ENCODE measurements around the gene MYH10. TPM values are rescaled to one million over a fixed set of nuclear protein-coding genes. Genes with fewer than 3 reads are reported as not detected.
A peak's percentile ranks its signal among the peaks of the same experiment; 100 is the strongest.

The MYH10 gene
- total RNA-seq, 2 donors from 2014 or later, result 251 to 257 TPM

GRCh38 chr17:8465759-8466158 is 164.8 kb downstream of the MYH10 start:
- Mint-ChIP-seq H3K27ac (peak overlapping the region; percentile 16), H3K4me3 (no peak overlapping the region), H3K27me3 (ENCODE audit: insufficient read depth) (no peaks in the 10 kb centered on the region), H3K36me3 (ENCODE audit: low read depth) (peaks cover 35% of the 10 kb centered on the region), H3K9me3 (no peaks in the 10 kb centered on the region), H3K4me1 (peaks cover 2% of the 10 kb centered on the region)
- no peak overlapping the region for H3K27ac ChIP-seq (ENCODE audit: low read depth, low read length)
- TF ChIP-seq CTCF (conservative IDR thresholded peaks at IDR 0.05), result no peak
- 91 to 92% methylated on average over 6 to 12 of the region's 12 CpGs for WGBS, 2 experiments (ENCODE audit: insufficient coverage in 1 of 2, insufficient read length in 1 of 2)
- no peaks in the 10 kb centered on the region for H3K27me3 ChIP-seq (ENCODE audit: control insufficient read depth, insufficient read depth, low read length, poor library complexity, severe bottlenecking)
- no peak overlapping the region for H3K9ac ChIP-seq (ENCODE audit: extremely low read depth, low read length, poor library complexity, severe bottlenecking)
- peak; percentile 49 for DNase-seq
- no peaks in the 10 kb centered on the region for H3K4me1 ChIP-seq (ENCODE audit: control insufficient read depth, insufficient read depth, low read length)
- H3K9me3 ChIP-seq (ENCODE audit: control insufficient read depth, low read length), result no peaks in the 10 kb centered on the region
- no peak overlapping the region for H3K4me3 ChIP-seq (ENCODE audit: low read length)
- H3K36me3 ChIP-seq (ENCODE audit: control insufficient read depth, insufficient read depth, low read length), result peaks cover 89% of the 10 kb centered on the region

GRCh38 chr17:8465356-8465755 is 165.2 kb downstream of the MYH10 start:
- peak overlapping the region; percentile 16 for H3K27ac Mint-ChIP-seq
- H3K9ac ChIP-seq (ENCODE audit: extremely low read depth, low read length, poor library complexity, severe bottlenecking), result no peak overlapping the region
- no peak overlapping the region for H3K27ac ChIP-seq (ENCODE audit: low read depth, low read length)

GRCh38 chr17:8464941-8465340 is 165.6 kb downstream of the MYH10 start:
- Histone ChIP-seq H3K27me3 (ENCODE audit: control insufficient read depth, insufficient read depth, low read length, poor library complexity, severe bottlenecking) (no peaks in the 10 kb centered on the region), H3K4me1 (ENCODE audit: control insufficient read depth, insufficient read depth, low read length) (no peaks in the 10 kb centered on the region), H3K27ac (ENCODE audit: low read depth, low read length) (no peak overlapping the region), H3K4me3 (ENCODE audit: low read length) (no peak overlapping the region), H3K9ac (ENCODE audit: extremely low read depth, low read length, poor library complexity, severe bottlenecking) (no peak overlapping the region), H3K9me3 (ENCODE audit: control insufficient read depth, low read length) (no peaks in the 10 kb centered on the region), H3K36me3 (ENCODE audit: control insufficient read depth, insufficient read depth, low read length) (peaks cover 91% of the 10 kb centered on the region)
- Mint-ChIP-seq H3K27me3 (ENCODE audit: insufficient read depth) (no peaks in the 10 kb centered on the region), H3K27ac (peak overlapping the region; percentile 16), H3K9me3 (no peaks in the 10 kb centered on the region), H3K4me3 (no peak overlapping the region), H3K36me3 (ENCODE audit: low read depth) (peaks cover 39% of the 10 kb centered on the region), H3K4me1 (peaks cover 6% of the 10 kb centered on the region)
- no peak for DNase-seq
- no peak for TF ChIP-seq CTCF (conservative IDR thresholded peaks at IDR 0.05)
- 52 to 69% methylated on average over 3 to 4 of the region's 4 CpGs for WGBS, 2 experiments (ENCODE audit: insufficient coverage in 1 of 2, insufficient read length in 1 of 2)

More at GRCh38 chr17:8465356-8465755, 165.2 kb downstream of the MYH10 start:
- WGBS, 2 experiments (ENCODE audit: insufficient coverage in 1 of 2, insufficient read length in 1 of 2), result 89 to 92% methylated on average over 8 of the region's 8 CpGs
- H3K27me3 ChIP-seq (ENCODE audit: control insufficient read depth, insufficient read depth, low read length, poor library complexity, severe bottlenecking), result no peaks in the 10 kb centered on the region
- Mint-ChIP-seq H3K9me3 (no peaks in the 10 kb centered on the region), H3K36me3 (ENCODE audit: low read depth) (peaks cover 35% of the 10 kb centered on the region), H3K27me3 (ENCODE audit: insufficient read depth) (no peaks in the 10 kb centered on the region), H3K4me3 (no peak overlapping the region), H3K4me1 (peaks cover 2% of the 10 kb centered on the region)
- H3K36me3 ChIP-seq (ENCODE audit: control insufficient read depth, insufficient read depth, low read length), result peaks cover 89% of the 10 kb centered on the region
- TF ChIP-seq CTCF (conservative IDR thresholded peaks at IDR 0.05), result no peak
- H3K9me3 ChIP-seq (ENCODE audit: control insufficient read depth, low read length), result no peaks in the 10 kb centered on the region
- no peaks in the 10 kb centered on the region for H3K4me1 ChIP-seq (ENCODE audit: control insufficient read depth, insufficient read depth, low read length)
- H3K4me3 ChIP-seq (ENCODE audit: low read length), result no peak overlapping the region
- no peak for DNase-seq
